HepG2 (cell line): Measurements from ENCODE around the gene ACBD6.
"Not testable (repeated sequence)": the region's sequence is repeated elsewhere in the genome, so short reads cannot be mapped to it uniquely, and the experiment has no call there.

Experiments used
- CCAR2 ChIP-seq: fragments of 200-400 bp; formaldehyde crosslinking; optimal IDR thresholded peaks from 2 replicates; pipeline ENCODE3; 2018; ENCODE audit warnings: low read depth, mild to moderate bottlenecking, low read length, moderate library complexity
- POLR2A ChIP-seq, 2 experiments: IDR thresholded peaks; 2 replicates each; pipeline ENCODE4 v1.6.1; 2011; ENCODE audit warnings: low read depth in 2 of 2, low read length in 2 of 2, mild to moderate bottlenecking in 1 of 2, moderate library complexity in 1 of 2; ENCODE audit not compliant: insufficient read depth in 1 of 2
- ZBTB1 ChIP-seq: sonication (generic); formaldehyde crosslinking; IDR thresholded peaks from 2 replicates; pipeline ENCODE4 v1.4.0; 2020; ENCODE audit warnings: missing genetic modification reagents, borderline replicate concordance
- TF ChIP-seq, protein P1 (sequence below): sonication (generic); formaldehyde crosslinking; IDR thresholded peaks from 2 replicates; pipeline ENCODE4 v1.8.0; 2022; ENCODE audit warnings: missing genetic modification reagents, mild to moderate bottlenecking, borderline replicate concordance
- TF ChIP-seq, protein P2 (sequence below): sonication (generic); formaldehyde crosslinking; IDR thresholded peaks from 2 replicates; pipeline ENCODE4 v1.4.0; 2020; ENCODE audit warnings: mild to moderate bottlenecking, missing genetic modification reagents, borderline replicate concordance

DNA sequence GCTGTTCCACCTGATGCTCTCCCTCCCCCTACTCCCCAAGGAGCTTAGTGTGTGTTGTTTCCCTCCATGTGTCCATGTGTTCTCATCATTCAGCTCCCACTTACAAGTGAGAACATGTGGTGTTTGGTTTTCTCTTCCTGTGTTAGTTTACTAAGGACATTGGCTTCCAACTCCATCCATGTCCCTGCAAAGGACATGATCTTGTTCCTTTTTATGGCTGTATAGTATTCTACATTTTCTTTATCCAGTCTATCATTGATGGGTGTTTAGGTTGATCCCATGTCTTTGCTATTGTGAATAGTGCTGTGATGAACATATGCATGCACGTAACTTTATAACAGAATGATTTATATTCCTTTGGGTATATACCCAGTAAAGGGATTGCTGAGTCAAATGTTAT, 81.2 kb downstream of the ACBD6 start:
- TF ChIP-seq, protein P1, sequence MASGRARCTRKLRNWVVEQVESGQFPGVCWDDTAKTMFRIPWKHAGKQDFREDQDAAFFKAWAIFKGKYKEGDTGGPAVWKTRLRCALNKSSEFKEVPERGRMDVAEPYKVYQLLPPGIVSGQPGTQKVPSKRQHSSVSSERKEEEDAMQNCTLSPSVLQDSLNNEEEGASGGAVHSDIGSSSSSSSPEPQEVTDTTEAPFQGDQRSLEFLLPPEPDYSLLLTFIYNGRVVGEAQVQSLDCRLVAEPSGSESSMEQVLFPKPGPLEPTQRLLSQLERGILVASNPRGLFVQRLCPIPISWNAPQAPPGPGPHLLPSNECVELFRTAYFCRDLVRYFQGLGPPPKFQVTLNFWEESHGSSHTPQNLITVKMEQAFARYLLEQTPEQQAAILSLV, result not testable (repeated sequence)
- not testable (repeated sequence) for TF ChIP-seq POLR2A (IDR thresholded peaks at IDR 0.05; ENCODE audit: insufficient read depth in 1 of 2, low read depth in 2 of 2, low read length in 2 of 2); CCAR2; ZBTB1 (CRISPR knock-in tag)
- TF ChIP-seq, protein P2, sequence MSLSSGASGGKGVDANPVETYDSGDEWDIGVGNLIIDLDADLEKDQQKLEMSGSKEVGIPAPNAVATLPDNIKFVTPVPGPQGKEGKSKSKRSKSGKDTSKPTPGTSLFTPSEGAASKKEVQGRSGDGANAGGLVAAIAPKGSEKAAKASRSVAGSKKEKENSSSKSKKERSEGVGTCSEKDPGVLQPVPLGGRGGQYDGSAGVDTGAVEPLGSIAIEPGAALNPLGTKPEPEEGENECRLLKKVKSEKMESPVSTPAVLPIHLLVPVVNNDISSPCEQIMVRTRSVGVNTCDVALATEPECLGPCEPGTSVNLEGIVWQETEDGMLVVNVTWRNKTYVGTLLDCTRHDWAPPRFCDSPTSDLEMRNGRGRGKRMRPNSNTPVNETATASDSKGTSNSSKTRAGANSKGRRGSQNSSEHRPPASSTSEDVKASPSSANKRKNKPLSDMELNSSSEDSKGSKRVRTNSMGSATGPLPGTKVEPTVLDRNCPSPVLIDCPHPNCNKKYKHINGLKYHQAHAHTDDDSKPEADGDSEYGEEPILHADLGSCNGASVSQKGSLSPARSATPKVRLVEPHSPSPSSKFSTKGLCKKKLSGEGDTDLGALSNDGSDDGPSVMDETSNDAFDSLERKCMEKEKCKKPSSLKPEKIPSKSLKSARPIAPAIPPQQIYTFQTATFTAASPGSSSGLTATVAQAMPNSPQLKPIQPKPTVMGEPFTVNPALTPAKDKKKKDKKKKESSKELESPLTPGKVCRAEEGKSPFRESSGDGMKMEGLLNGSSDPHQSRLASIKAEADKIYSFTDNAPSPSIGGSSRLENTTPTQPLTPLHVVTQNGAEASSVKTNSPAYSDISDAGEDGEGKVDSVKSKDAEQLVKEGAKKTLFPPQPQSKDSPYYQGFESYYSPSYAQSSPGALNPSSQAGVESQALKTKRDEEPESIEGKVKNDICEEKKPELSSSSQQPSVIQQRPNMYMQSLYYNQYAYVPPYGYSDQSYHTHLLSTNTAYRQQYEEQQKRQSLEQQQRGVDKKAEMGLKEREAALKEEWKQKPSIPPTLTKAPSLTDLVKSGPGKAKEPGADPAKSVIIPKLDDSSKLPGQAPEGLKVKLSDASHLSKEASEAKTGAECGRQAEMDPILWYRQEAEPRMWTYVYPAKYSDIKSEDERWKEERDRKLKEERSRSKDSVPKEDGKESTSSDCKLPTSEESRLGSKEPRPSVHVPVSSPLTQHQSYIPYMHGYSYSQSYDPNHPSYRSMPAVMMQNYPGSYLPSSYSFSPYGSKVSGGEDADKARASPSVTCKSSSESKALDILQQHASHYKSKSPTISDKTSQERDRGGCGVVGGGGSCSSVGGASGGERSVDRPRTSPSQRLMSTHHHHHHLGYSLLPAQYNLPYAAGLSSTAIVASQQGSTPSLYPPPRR (CRISPR knock-in tag), result not testable (repeated sequence)
